HPDE6-E6E7 (cell line): ENCODE measurements around the gene ZNF330.

ENCODE experiments used
- DNase-seq: peaks from one replicate; pipeline ENCODE4 v3.0.0; 2011; ENCODE audit warnings: missing footprints; ENCODE audit errors: extremely low spot score

ZNF330 gene

GRCh38 chr4:141233673-141234072 is 13.0 kb downstream of the ZNF330 start:
- no peak for DNase-seq

- no peak for DNase-seq
Measured at GRCh38 chr4:141238186-141238585, 17.5 kb downstream of the ZNF330 start.

GRCh38 chr4:141240259-141240658 is 19.6 kb downstream of the ZNF330 start:
- no peak for DNase-seq

- DNase-seq: no peak
Measured at GRCh38 chr4:141240671-141241070, 20.0 kb downstream of the ZNF330 start.

- no peak for DNase-seq
Measured at GRCh38 chr4:141241986-141242385, 21.3 kb downstream of the ZNF330 start.

GRCh38 chr4:141244419-141244818 is 23.7 kb downstream of the ZNF330 start:
- no peak for DNase-seq

- DNase-seq: no peak
Measured at GRCh38 chr4:141246243-141246642, 25.5 kb downstream of the ZNF330 start.

- no peak for DNase-seq
Measured at GRCh38 chr4:141246683-141247429, 26.2 kb downstream of the ZNF330 start.

- DNase-seq: no peak
Measured at GRCh38 chr4:141247430-141247780, 26.7 kb downstream of the ZNF330 start.

GRCh38 chr4:141248029-141248428 is 27.3 kb downstream of the ZNF330 start:
- no peak for DNase-seq

- no peak for DNase-seq
Measured at GRCh38 chr4:141248486-141248885, 27.8 kb downstream of the ZNF330 start.

- DNase-seq: no peak
Measured at GRCh38 chr4:141254326-141254725, 33.6 kb downstream of the ZNF330 start.

- no peak for DNase-seq
Measured at GRCh38 chr4:141255016-141255415, 34.3 kb downstream of the ZNF330 start.

GRCh38 chr4:141258558-141258957 is 37.9 kb downstream of the ZNF330 start:
- DNase-seq: no peak

GRCh38 chr4:141275834-141276233 is 55.1 kb downstream of the ZNF330 start:
- DNase-seq: no peak

GRCh38 chr4:141283152-141283551 is 62.5 kb downstream of the ZNF330 start:
- no peak for DNase-seq

GRCh38 chr4:141283563-141283962 is 62.9 kb downstream of the ZNF330 start:
- DNase-seq: no peak
